Measurements from ENCODE around the gene MUC5B. TPM values are rescaled to one million over a fixed set of nuclear protein-coding genes. Genes with fewer than 3 reads are reported as not detected.

The MUC5B gene
- total RNA-seq, 1 donor from 2014 or later = 1.2 TPM

DNA sequence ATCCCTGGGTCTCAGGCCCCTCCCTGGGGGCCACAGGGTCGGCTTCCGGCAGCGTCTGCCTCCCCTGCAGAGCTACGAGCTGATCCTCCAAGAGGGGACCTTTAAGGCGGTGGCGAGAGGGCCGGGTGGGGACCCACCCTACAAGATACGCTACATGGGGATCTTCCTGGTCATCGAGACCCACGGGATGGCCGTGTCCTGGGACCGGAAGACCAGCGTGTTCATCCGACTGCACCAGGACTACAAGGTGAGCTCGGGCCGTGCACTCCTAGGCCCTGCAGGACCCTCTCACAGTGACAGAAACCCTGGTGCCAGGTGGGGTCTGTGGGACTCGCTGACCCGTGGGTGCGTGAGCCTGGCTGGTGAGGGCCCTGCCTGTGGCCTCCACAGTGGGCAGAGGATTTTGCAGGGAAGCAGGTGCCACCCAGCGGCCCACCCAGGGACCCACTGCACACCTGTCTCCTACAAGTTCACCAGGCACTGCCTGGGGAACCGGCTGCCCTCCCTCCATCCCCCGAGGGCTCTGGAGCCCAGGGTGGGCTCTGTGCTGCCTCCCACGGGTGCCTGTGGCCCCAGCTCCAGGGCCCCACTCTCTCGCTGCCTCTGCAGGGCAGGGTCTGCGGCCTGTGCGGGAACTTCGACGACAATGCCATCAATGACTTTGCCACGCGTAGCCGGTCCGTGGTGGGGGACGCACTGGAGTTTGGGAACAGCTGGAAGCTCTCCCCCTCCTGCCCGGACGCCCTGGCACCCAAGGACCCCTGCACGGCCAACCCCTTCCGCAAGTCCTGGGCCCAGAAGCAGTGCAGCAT, 13.7 kb downstream of the MUC5B start:
- Histone ChIP-seq H3K4me1 (no peaks in the 10 kb centered on the region), H3K27me3 (no peaks in the 10 kb centered on the region), H3K4me3 (no peak overlapping the region), H3K36me3 (no peaks in the 10 kb centered on the region), H3K27ac (no peak overlapping the region), H3K9me3 (no peaks in the 10 kb centered on the region)
- intact Hi-C loops (cut with DNase I) = no loop called here
- DNase-seq (peak; percentile 53), ATAC-seq (no peak)
- TF ChIP-seq, protein P1, sequence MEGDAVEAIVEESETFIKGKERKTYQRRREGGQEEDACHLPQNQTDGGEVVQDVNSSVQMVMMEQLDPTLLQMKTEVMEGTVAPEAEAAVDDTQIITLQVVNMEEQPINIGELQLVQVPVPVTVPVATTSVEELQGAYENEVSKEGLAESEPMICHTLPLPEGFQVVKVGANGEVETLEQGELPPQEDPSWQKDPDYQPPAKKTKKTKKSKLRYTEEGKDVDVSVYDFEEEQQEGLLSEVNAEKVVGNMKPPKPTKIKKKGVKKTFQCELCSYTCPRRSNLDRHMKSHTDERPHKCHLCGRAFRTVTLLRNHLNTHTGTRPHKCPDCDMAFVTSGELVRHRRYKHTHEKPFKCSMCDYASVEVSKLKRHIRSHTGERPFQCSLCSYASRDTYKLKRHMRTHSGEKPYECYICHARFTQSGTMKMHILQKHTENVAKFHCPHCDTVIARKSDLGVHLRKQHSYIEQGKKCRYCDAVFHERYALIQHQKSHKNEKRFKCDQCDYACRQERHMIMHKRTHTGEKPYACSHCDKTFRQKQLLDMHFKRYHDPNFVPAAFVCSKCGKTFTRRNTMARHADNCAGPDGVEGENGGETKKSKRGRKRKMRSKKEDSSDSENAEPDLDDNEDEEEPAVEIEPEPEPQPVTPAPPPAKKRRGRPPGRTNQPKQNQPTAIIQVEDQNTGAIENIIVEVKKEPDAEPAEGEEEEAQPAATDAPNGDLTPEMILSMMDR (IDR thresholded peaks at IDR 0.05) = no peak

DNA sequence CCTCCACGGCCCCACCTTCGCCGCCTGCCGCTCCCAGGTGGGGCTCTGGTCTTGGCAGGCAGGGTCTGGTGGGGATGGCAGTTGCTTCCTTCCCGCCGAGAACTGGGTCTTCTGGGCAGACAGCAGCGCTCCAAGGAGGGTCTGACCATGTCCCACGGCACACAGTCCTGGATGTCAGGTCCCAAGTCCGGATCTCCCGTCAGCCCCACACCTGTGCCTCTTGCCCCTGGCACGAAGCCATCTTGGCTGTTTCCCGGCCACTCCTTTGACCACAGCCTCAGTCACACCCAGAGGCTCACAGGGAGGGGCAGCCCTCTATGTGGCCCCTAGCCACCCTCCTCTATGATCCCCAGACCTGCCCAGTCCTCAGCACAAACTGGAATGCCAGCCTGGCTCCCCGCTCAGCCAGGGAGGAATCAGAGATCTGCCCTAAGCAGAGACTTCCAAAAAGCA, 14.3 kb downstream of the MUC5B start:
- intact Hi-C loops (cut with DNase I) = no loop called here
- Histone ChIP-seq H3K27me3 (no peaks in the 10 kb centered on the region), H3K9me3 (no peaks in the 10 kb centered on the region), H3K4me3 (no peak overlapping the region), H3K27ac (no peak overlapping the region), H3K4me1 (no peaks in the 10 kb centered on the region), H3K36me3 (no peaks in the 10 kb centered on the region)
- ATAC-seq = no peak
- no peak for DNase-seq
- TF ChIP-seq, protein P1 (IDR thresholded peaks at IDR 0.05) = no peak

- ATAC-seq = no peak
- Histone ChIP-seq H3K27me3 (no peaks in the 10 kb centered on the region), H3K36me3 (no peaks in the 10 kb centered on the region), H3K27ac (no peak overlapping the region), H3K4me1 (no peaks in the 10 kb centered on the region), H3K4me3 (no peak overlapping the region), H3K9me3 (no peaks in the 10 kb centered on the region)
- DNase-seq = no peak
- intact Hi-C loops (cut with DNase I) = no loop called here
- TF ChIP-seq, protein P1 (IDR thresholded peaks at IDR 0.05) = no peak
Observed at GRCh38 chr11:1237851-1238250, 15.0 kb downstream of the MUC5B start.

DNA sequence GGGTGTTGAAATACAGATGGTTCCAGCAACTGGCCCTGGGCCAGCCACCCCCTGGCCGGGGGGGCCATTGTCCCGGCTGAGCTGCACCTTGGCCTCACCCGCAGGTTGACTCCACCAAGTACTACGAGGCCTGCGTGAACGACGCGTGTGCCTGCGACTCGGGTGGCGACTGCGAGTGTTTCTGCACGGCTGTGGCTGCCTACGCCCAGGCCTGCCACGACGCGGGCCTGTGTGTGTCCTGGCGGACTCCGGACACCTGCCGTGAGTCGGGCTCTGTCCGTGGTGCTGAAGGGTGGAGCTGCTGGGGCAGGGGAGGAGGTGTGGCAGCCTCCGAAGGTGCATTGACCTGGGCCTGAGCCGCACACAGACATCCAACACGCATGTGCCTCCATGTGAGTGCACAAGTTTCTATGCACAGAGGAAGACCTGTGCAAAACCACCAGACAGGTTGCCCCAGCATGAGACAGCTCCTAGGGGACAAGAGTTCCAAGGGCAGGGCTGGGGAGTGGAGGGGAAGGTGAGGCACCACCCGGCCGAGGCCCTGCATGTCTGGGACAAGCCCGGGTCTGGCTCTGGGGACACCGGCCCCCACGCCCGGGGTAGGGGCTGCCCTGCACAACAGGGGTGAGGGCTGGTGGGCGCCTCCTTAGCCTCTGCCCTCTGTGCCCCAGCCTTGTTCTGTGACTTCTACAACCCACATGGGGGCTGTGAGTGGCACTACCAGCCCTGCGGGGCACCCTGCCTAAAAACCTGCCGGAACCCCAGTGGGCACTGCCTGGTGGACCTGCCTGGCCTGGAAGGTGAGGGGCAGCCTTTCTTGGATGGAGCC, 16.1 kb downstream of the MUC5B start:
- Histone ChIP-seq H3K36me3 (no peaks in the 10 kb centered on the region), H3K9me3 (no peaks in the 10 kb centered on the region), H3K4me1 (no peaks in the 10 kb centered on the region), H3K27me3 (no peaks in the 10 kb centered on the region), H3K27ac (no peak overlapping the region), H3K4me3 (no peak overlapping the region)
- intact Hi-C loops (cut with DNase I) = no loop called here
- peak; percentile 26 for ATAC-seq
- no peak for DNase-seq
- TF ChIP-seq, protein P1 (IDR thresholded peaks at IDR 0.05) = no peak

- no peak overlapping the region for H3K4me3 ChIP-seq
- no peak overlapping the region for H3K27ac ChIP-seq
- no peak for DNase-seq
- H3K27me3 ChIP-seq = no peaks in the 10 kb centered on the region
- intact Hi-C loops (cut with DNase I) = no loop called here
- no peak for ATAC-seq
- TF ChIP-seq, protein P1 (IDR thresholded peaks at IDR 0.05) = no peak
- no peaks in the 10 kb centered on the region for H3K9me3 ChIP-seq
- H3K4me1 ChIP-seq = no peaks in the 10 kb centered on the region
- H3K36me3 ChIP-seq = no peaks in the 10 kb centered on the region
Observed at GRCh38 chr11:1239596-1240205, 16.8 kb downstream of the MUC5B start.

All from upper lobe of right lung (tissue), 1 donor.